Renal pelvis (tissue), 4 donors: ENCODE measurements around the gene AMOTL2. TPM values are rescaled to one million over a fixed set of nuclear protein-coding genes. Genes with fewer than 3 reads are reported as not detected.

Experiments used
- DNase-seq: peaks from one replicate; pipeline ENCODE4 v3.0.0-alpha.2; 2013
- polyA plus RNA-seq, 3 donors: library from polyadenylated mRNA; unstranded; fragments of 120-200 nt; gene quantifications; one replicate each; pipeline ENCODE4 v1.2.1, GENCODE V29; 2013; ENCODE audit not compliant: insufficient read length in 3 of 3

The AMOTL2 gene
- polyA plus RNA-seq, 3 donors, result 85.5 to 94.7 (median 85.9) TPM

DNA sequence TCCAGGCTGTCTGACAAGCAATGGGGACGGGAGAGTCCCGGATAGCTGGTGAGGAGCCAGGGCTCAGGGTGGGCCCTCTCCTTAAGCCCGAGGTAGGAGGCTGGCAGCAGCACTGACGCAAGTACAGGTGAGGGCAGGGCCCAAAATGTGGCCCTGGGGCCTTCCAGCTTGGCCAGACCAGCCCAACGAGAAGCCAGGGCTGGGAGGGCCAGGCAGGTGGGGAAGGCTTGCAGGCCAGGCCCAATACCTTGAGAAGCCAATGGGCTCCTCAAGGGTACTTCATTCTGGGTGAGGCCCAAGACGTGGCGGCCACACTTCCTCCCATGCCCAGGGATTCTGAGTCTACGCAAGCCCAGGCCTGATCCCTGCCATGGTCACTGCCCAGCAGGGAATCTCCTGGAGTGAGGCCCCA lies 37.2 kb downstream of the AMOTL2 start:
- no peak for DNase-seq

DNA sequence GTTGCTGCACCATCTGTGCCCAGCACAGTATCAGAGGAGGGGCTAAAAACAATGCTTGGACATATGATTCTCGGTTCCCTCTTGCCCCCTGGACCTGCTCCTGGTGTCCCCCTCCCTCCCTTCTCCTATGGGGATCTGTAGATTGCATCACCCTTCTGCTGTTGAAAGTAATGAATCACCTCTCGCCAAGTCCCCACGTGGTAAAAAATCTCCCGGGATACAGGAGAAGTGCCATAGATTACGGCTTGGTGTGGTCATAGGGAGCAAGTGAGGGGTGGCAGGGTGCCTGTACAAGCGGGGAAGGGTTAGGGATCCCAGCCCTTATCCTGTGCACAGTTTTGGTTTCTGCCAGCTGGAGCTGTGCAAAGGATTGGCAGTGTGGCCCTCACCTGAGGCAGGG lies 37.7 kb downstream of the AMOTL2 start:
- no peak for DNase-seq

DNA sequence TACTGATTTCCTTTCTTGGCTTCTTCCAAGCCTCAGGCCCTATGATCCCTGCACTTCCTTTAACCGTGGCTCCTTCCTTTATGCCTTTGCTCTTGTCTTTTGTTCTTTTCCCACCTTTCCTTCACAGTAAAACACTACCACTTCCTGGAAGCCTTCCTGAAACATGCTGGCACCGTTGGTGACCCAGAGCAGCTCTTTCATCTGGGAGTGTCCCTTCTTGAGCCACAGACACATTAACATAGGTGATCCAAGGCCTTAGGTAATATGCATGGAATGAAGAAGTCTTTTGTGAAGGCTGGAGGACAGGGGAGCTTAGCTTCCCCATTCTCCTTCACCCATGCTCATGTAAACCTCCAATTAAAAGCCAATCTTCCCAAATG lies 39.4 kb downstream of the AMOTL2 start:
- DNase-seq, result no peak

DNA sequence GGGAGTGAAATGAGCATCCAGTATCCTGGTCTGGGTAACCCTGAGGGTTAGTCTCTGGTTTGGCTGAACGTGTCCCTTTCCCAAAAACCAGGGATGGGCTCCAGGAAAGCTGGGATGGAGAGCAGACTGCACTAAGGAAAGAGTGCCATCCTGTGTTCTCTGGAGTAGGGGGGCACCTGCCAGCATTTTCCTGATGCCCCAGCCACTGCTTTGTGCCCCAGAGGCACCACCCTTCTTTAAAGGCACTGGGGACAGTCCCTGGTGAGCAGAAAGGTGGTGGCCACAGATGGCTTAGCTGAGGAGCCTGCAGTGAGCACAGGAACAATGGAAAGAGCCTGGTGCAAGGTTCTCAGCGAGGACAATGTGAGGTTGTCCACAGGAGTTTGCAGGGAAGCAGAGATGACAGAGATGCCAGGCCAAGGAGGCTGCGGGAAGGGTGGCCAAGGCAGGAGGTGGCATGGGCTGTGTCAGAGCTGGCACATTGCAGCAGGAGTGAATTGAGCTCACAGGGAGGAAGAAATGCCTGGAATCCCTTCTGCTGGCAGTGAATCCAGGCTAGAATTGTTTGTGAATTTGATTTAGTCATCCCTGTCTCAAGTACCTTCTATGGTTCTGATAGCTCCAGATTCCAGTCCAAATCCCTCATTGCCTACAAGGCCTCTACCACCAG lies 39.9 kb downstream of the AMOTL2 start:
- DNase-seq, result no peak

DNA sequence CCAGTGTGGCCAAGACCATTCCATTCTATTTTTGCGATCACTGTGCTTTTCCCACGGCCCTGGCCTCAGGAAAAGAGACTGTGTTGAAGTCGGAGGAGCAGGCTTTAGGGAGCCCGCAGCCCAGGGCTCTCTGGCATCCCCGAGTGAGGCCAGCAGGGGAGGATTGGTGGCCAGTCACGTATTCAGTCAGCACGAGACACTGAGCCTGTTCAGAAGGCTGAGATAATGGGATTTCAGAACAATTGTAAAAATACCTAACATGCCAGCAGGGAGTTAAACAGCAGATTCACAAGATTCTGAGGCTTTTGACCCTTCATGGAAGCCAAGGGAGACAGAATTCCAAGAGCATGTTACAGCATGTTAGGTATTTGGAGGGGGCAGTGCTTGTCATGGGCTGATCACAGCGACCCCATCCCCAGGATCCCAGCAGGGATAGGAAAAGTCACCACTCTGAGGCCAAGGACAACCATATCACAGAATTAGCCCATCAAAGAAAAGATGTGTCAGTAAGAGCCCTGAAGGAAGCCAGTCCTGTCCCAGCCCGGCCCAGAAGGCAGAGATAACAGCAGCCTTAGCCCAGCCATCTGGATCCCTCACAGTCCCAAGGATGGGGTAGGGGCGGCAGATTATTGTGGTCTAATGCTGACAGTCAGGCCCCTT lies 40.6 kb downstream of the AMOTL2 start:
- no peak for DNase-seq

DNA sequence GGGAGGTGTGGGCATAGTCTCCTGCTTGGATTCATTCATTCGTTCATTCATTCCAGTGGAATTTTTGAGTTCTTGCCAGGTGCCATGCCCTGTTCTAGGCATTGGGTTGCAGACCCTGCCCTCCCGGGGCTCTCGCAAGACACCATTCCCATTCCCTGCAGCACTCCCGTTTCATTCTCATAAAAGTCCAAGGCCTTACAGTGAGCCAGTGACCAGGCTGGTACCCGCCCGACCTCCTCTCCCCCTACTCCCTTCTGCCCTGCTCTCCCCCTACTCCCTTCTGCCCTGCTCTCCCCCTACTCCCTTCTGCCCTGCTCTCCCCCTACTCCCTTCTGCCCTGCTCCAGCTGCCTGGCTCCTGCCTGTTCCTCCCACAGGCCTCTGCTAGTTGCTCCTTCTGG lies 41.9 kb downstream of the AMOTL2 start:
- DNase-seq, result no peak

DNA sequence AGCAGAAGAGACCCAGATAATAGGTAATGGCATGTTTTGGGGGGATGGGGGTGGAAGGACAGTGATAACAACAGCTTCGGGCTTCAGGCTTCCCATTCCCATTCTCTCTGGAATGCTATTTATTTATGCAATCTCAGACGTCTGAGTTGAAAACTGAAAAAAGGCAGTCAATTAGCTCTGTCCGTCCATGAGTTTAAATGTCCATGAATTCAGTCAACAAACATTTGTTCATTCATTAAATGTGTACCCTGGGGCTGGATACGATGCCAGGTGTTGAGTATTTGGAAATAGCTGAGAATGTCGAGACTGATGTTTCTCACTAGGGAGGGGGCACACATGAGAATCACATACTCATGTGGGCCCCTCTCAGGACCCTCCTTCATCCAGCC lies 42.4 kb downstream of the AMOTL2 start:
- no peak for DNase-seq

DNA sequence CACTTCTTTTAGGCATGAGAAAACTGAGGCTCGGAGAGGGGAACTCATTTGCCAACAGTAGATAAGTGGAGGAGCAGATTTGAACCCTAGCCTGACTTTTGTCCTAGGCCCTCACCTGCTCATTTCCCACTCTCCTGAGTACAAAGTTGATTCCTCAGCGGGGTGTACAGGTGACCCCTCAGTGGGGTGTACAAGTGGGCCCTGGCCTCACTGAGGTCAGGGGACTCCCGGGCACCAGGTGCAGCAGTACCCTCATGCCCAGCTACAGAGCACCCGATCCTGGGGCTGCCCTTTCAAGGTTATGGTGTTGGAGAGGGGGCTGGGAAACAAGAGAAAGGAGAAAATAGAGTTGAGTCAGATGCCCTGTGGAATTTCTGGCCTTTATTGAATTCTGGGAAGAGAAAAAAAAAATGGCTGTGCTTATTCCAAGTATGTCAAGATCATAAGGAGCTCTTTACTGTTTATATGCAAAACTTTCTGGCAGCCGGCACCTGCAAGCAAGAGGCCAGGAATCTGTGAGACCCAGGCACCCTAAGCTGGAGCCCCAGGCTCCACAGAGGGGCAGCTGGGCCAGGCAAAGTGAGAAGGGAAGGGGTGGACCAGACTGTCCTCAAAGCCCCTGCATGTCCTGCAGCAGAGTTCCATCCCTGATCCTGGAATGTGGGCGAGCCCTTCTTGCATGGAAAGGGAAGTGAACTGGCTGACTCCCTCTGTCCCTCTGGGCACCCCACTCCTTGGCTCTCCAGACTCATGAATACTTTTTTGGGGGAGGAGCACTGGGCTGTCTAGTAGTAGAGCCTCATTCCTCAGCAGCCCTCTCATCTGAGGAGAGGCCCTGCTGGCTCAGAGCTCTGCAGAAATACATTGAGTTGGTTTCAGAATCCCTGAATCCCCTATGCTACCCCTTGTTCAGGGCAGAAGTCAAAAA lies 43.1 kb downstream of the AMOTL2 start:
- no peak for DNase-seq

DNA sequence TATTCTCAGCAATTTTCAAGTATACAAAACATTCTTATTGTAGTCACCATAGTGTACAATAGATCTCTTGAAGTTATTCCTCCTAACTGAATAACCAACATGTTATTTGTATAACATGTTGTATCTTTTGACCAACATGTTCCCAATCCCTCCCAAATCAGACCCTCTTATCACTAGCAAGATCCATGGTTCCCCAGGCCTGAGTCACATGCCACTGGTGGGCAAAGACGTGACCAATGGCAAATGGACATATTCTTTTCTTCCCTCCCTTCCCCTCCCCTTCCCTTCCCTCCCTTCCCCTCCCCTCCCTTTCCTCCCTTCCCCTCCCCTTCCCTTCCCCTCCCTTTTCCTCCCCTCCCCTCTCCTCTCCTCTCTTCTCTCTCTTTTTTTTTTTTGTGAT lies 45.4 kb downstream of the AMOTL2 start:
- DNase-seq, result no peak

DNA sequence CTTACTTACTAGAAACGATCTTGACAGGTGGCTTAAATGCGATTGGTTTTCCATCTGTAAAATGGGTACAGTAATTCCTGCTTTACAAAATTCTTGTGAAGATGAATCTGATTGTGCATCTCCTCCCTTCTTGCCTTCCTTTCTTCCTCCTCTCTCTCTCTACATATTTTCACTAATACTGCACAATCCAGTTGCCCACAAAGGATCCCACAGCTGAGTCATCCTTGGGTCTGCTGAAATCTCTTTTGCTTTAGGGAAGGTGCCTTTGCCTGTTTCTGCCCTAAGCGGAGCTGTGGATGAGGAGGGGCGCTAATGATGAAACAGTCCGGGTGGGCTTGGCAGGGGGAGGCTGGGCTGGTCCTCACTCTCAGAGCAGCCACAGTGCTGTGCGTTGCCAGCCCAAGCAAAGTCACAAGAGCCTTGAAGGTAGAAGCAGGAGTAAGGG lies 46.1 kb downstream of the AMOTL2 start:
- DNase-seq, result no peak

DNA sequence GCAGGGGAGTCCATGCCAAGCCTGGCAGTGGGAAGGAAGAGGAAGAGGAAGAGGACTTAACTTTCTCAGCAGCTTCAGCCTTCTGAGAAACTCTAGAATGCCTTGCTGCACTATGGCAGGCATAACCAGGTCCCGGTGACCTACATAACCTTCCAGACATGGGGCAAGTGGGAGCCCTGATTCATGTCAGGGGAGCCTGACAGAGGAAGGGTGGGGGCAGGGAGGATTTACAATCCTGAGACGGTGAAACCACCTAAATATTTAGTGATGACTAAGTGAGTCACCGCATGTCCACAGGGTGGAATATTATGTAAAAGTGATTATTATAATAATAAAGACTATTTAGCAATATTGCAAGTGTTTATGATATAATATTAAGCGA lies 46.7 kb downstream of the AMOTL2 start:
- no peak for DNase-seq

DNA sequence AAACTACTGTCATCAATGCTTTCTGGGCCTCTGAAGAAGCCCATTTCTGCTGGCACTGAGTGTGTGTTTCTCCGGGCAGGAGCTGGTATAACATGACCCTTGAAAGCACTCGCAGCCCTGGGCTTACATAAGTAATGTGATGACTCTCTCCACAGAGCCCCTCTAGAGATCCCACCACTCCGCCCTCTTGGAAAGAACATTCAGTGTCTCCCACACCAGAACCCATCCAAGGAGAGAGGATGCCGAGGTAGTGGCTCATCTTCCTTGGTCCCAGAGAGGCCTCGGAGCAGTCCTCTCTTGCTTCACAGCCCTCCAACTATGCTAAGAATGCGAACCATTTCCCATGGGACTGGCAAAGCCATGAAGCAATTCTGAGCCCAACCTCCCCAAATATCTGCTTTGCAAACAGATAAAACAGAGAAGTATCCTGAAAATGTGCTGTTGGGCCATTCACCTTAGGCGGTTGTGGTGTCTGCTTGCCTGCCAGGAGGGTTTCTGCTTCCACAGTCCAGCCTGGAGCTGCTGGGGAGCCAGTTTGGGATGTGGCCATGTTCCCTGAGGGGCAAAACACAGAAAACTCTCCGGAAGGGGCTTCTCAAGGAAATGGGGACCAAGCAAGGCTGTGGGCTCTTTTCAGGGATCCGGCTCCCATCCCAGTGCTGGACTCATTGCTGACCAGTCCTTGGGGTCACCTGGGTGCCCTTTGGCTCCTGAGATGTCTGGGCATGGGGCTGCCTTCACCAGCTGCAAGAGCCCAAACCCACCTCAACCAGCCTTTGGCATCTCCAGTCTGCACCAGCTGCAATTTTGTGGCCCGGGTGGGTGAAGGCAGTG lies 47.3 kb downstream of the AMOTL2 start:
- peak; percentile 82 for DNase-seq

DNA sequence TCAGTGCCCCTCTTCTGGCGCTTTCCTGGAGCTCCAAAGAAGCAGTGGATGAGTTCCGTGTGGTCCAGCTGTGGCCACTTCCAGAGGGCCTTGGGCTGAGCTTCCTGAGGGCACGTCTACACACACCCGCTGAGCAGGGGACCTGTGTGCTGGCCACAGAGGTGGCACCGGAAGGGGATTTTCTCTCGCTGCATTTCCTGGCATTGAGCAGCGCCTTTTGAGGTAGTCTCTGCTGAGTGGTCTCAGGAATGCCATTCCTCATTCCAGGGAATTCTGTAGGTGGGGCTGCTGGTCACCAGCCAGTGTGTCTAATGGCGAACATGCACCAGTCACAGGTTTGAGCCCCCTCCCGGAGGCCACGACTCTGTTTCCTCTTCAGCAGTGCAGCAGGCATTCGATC lies 48.1 kb downstream of the AMOTL2 start:
- no peak for DNase-seq

DNA sequence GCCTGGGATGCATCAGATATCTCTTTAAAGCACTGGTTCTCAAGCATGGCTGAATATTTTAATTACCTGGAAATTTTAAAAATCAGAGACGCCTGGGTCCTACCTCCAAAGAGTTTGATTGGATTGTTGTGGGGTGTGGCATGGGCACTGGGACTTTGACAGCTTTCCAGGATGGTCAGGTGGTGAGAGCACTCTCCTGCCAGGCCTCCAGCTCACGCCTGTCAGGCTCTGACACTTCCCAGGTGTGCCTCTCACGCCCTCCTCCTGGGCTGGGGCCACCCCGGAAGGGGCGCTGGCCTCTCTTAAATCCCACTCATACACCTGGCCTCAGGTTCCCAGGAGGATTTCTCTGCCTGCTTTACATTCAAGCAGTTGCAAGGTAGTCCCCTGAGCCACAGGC lies 48.5 kb downstream of the AMOTL2 start:
- DNase-seq, result no peak

DNA sequence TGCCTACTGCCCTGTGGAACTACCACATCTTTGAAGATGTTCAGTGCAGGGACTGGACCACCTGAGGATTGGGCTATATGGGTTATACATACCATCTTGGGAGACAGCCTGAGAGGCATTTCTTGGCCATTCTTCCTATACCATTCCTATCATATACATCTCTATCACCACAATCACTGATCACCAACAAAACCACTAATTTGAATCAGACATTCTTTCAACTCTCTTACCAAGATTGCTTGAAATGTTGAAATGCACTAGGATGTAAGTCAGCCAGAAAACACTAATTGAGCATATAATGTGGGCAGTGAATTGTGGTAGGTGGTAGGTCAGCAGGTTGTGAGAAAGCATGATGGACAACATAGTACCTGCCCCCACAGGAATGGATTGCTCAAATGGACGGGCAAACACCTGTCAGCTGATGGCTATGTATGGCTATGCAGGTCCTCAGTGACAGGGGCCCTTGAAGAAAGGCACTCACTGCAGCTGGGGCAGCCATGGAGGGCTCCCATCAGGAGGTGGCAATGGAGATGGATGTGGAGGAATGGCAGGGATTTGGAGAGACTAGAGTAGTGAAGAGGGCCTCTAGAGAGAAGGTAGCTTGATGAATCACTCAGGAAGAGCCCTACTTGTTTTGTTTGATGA lies 49.1 kb downstream of the AMOTL2 start:
- no peak for DNase-seq

DNA sequence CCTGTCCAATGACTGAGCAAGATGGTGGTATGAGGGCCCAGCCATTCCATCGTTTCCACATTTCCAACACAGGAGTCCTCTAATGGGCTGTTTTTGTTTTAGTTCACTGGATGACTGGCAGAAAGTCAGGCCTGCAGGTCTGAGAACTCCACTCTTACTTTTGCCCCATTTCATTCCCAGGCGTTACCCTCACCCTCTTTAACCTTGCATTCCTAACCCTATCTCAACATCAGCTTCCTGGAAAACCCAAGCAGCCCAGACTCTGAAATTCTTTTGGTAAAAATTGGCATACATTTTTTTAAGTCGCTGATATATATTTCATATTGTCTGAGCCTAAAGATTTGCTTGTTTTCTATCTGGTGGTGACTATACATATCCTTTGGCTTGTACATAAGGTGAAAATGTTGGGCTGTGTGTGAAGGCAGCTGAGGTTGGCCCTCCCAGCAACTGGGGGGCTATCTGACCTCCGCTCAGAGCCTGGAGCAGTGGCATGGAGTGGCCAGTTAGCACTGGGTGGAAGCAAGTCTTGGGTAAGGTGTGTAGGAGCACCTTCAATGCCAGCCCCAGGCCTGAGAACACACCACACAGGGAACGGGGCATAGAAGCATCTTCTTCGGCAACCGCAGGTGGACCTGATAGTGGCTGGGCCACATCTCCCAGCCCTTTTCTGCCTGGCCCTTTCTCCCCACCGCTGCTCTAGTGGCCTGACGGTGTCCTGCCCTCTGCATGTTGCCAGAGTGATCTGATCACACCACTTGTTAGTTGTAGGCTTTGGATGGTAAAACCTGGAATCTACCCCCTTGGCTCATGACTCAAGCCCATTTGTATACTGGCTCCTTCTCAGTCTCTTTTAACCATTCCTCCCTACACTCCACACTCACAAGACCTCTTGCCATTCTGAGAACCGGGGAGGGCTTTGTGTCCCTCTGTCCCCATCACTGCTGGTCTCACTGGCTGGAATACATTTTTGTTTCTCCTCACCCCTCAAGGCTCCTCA lies 50.0 kb downstream of the AMOTL2 start:
- no peak for DNase-seq

DNA sequence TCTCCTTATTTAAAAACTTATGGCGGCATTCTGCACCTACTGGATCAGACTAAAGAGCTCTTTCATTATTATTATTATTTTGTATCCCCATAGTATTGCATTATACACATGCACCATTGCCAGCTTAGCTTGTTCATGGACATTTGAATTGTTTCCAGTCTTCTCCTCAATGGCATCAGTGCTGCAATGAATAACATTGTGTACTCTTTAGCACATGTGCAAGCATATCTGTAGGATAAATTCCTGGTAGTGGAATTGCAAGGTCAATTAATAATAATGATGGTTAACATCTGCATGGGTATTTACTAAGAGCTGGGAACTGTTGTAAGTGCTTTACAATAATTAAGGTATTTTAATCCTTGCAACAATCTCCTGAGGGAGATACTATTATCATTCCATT lies 52.0 kb downstream of the AMOTL2 start:
- DNase-seq, result no peak

DNA sequence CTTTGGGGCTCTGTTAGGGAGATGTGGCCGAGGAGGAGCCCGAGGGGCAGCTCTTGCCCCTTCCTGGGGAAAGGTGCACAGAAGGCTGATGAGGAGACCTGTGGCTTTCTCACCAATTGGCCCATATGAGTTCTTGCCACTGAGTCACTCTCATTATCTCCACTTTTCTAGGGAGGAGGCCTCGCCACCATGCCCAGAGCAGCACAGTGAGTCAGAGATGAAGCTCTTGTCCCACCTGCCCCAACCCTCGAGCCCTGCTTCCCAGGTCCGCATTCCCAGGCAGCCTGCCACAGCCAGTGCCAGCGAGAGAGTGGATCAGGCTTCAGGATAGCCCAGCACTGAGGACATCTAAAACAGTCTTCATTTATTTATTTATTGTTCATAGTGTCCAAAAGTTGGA lies 53.5 kb downstream of the AMOTL2 start:
- no peak for DNase-seq

DNA sequence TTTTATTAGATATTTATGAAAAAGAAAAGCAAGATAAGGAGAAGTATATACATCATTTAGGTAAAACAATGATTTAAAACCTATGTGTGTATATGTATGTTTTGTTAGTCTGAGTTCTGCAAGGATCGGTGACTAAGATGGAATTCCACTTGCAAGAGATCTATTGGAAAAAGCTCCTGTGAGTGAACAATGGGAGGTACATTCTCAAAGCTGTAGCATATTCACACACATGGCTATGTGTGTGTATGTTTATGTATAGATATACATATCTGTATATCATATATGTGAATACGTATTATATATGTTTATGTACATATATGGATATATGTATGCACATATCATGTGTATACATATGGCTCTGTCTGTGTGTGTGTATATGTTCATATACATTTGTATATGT lies 54.3 kb downstream of the AMOTL2 start:
- DNase-seq, result no peak

DNA sequence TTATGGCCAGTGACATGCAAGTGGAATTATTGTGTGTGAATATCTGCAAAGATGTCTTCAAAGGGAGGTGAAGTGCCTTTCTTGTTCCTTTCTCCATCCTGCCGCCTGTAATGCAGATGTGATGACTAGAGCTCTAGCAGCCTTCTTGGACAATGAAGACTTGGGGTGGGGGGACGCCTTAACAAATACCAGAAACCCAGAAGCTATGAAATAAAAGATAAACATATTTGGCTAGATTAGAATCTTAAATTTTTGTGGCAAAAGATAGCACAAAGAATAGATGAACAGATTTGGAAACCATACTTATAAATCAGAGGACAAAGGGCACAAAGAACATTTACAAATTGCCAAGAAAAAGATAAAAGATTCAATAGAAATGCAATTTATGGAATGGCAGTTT lies 56.1 kb downstream of the AMOTL2 start:
- no peak for DNase-seq
